ENCODE data around the gene STK25.

DNA sequence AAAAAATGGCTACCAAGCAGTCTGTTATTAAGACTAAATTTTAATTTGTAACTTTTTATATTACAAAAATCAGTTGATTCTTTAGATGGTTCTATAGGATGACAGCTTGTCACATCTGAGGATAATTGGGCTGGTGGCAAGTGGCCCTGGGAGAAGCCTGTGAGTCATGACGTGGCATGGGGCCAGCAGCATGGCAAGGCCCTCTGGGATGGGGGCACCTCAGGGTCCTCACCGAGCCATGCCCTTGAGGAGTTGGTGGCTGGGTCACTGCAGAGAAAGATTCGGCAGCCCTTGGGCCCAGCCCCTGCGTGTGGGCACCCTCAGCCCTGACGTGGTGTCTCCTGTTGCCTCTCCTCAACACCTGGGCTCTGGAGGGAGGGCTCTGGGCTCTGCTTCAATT, 49.7 kb downstream of the STK25 start:
- TF ChIP-seq, protein P1, sequence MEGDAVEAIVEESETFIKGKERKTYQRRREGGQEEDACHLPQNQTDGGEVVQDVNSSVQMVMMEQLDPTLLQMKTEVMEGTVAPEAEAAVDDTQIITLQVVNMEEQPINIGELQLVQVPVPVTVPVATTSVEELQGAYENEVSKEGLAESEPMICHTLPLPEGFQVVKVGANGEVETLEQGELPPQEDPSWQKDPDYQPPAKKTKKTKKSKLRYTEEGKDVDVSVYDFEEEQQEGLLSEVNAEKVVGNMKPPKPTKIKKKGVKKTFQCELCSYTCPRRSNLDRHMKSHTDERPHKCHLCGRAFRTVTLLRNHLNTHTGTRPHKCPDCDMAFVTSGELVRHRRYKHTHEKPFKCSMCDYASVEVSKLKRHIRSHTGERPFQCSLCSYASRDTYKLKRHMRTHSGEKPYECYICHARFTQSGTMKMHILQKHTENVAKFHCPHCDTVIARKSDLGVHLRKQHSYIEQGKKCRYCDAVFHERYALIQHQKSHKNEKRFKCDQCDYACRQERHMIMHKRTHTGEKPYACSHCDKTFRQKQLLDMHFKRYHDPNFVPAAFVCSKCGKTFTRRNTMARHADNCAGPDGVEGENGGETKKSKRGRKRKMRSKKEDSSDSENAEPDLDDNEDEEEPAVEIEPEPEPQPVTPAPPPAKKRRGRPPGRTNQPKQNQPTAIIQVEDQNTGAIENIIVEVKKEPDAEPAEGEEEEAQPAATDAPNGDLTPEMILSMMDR (IDR thresholded peaks at IDR 0.05), result no peak
- TF ChIP-seq POLR2A (IDR thresholded peaks at IDR 0.05), result no peak
- TF ChIP-seq POLR2AphosphoS5 (IDR thresholded peaks at IDR 0.05; ENCODE audit: insufficient read depth in 1 of 2, low read depth in 1 of 2), result no peak

Measured in vagina (tissue), 2 donors.